ENCODE results near the gene PPIF. TPM values are rescaled to one million over a fixed set of nuclear protein-coding genes. Genes with fewer than 3 reads are reported as not detected.

PPIF gene
- total RNA-seq, 1 experiment from 2014 or later = 59.0 TPM

GRCh38 chr10:79381804-79382221 lies 34.5 kb downstream of the PPIF start:
- H3K4me3 ChIP-seq (ENCODE audit: low read depth in 2 of 2, low read length in 2 of 2) = no peak overlapping the region
- ChIA-PET CTCF (interaction anchor here (0.6 kb wide), 1 partner anchor 36 kb away, joined by 4 read pairs; no protein-coding TSS in a partner anchor), POLR2A (no interaction called here)
- H3K4me1 ChIP-seq (ENCODE audit: control insufficient read depth, insufficient read depth, low read length) = peaks cover 6% of the 10 kb centered on the region; the same call in 1 of the 2 replicates
- no peak for ATAC-seq
- TF ChIP-seq CTCF (IDR thresholded peaks at IDR 0.05) (no peak), SIN3A (IDR thresholded peaks at IDR 0.05; ENCODE audit: borderline replicate concordance, insufficient read depth, low read depth, low read length) (no peak), TCF7L2 (IDR thresholded peaks at IDR 0.05; ENCODE audit: low read depth, low read length) (no peak), REST (IDR thresholded peaks at IDR 0.05; ENCODE audit: insufficient read depth in 1 of 2, low read depth in 2 of 2, low read length in 1 of 2) (no peak), POLR2AphosphoS5 (IDR thresholded peaks at IDR 0.05; ENCODE audit: low read depth, low read length) (no peak)
- intact Hi-C loops (cut with micrococcal nuclease; ENCODE audit: unreplicated experiment) (no loop called here), in situ Hi-C loops (cut with HindIII; ENCODE audit: low pct_unique_long_range_greater_than_20kb, low sequenced_read_pairs) (no loop called here)
- no peaks in the 10 kb centered on the region for H3K9me3 ChIP-seq (ENCODE audit: control insufficient read depth, insufficient read depth, low read depth, low read length)
- H3K27ac ChIP-seq (ENCODE audit: low read length) = no peak overlapping the region
- no peaks in the 10 kb centered on the region for H3K27me3 ChIP-seq (ENCODE audit: control insufficient read depth, insufficient read depth, low read length)
- BruUV-seq (replicated peaks) = no TSS peak
- no peak for DNase-seq (ENCODE audit: low read depth, low spot score)
- H3K36me3 ChIP-seq (ENCODE audit: control insufficient read depth, insufficient read depth, low read length) = no peaks in the 10 kb centered on the region

- ChIA-PET CTCF (interaction anchor here (1.3 kb wide), 1 partner anchor 8 kb away, joined by 5 read pairs; no protein-coding TSS in a partner anchor), POLR2A (no interaction called here)
- Histone ChIP-seq H3K4me3 (ENCODE audit: low read depth in 2 of 2, low read length in 2 of 2) (no peak overlapping the region), H3K27me3 (ENCODE audit: control insufficient read depth, insufficient read depth, low read length) (no peaks in the 10 kb centered on the region), H3K9me3 (ENCODE audit: control insufficient read depth, insufficient read depth, low read depth, low read length) (no peaks in the 10 kb centered on the region), H3K27ac (ENCODE audit: low read length) (no peak overlapping the region), H3K36me3 (ENCODE audit: control insufficient read depth, insufficient read depth, low read length) (no peaks in the 10 kb centered on the region), H3K4me1 (ENCODE audit: control insufficient read depth, insufficient read depth, low read length) (peaks cover 6% of the 10 kb centered on the region; the same call in 1 of the 2 replicates)
- BruUV-seq (replicated peaks) = no TSS peak
- intact Hi-C loops (cut with micrococcal nuclease; ENCODE audit: unreplicated experiment) = no loop called here
- TF ChIP-seq POLR2AphosphoS5 (IDR thresholded peaks at IDR 0.05; ENCODE audit: low read depth, low read length) = no peak
- TF ChIP-seq REST (IDR thresholded peaks at IDR 0.05; ENCODE audit: insufficient read depth in 1 of 2, low read depth in 2 of 2, low read length in 1 of 2) = no peak
- no peak for TF ChIP-seq TCF7L2 (IDR thresholded peaks at IDR 0.05; ENCODE audit: low read depth, low read length)
- TF ChIP-seq CTCF (IDR thresholded peaks at IDR 0.05) = no peak
- TF ChIP-seq SIN3A (IDR thresholded peaks at IDR 0.05; ENCODE audit: borderline replicate concordance, insufficient read depth, low read depth, low read length) = no peak
- no peak for ATAC-seq
- in situ Hi-C loops (cut with HindIII; ENCODE audit: low pct_unique_long_range_greater_than_20kb, low sequenced_read_pairs) = no loop called here
- no peak for DNase-seq (ENCODE audit: low read depth, low spot score)
Observed at GRCh38 chr10:79382491-79382941, 35.2 kb downstream of the PPIF start.

Data from Panc1 (cell line).